Globus pallidus (tissue), 1 donor: ENCODE results near the gene CYFIP1.

Experiments used
- DNase-seq: peaks from one replicate; pipeline ENCODE4 v3.0.0-alpha.2; 2015; ENCODE audit warnings: low spot score

CYFIP1 gene

DNA sequence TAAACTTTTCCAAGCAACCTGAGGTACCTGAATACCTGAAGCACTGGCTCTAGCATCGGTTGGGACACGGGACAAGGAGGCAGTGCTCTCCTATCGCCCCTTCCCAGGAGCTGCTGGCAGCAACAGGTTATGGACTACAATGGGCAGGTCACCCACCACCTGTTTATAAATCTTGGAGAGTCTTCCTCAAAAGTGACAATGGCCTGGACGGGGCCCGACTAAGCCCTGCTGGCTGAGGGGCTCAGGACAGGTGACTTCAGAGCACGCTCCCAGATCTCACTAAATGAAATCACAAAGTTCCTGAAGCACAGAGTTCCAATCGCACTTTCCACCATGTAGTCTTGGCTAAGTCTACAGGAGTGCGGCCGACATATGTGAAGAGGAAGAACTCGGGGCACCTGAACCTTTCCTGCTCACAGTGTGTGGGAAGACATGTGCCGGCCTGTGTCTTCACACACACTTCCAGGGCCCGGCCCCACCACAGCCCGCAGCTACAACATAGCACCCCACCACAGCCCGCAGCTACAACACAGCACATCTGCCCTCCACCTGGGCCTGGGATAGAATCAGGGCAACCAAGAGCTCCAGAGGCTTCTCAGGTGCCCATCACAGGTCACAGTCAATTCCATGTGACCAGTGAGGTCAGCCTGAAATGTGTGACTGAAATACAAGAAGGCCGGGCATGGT lies 12.9 kb downstream of the CYFIP1 start:
- DNase-seq = no peak

DNA sequence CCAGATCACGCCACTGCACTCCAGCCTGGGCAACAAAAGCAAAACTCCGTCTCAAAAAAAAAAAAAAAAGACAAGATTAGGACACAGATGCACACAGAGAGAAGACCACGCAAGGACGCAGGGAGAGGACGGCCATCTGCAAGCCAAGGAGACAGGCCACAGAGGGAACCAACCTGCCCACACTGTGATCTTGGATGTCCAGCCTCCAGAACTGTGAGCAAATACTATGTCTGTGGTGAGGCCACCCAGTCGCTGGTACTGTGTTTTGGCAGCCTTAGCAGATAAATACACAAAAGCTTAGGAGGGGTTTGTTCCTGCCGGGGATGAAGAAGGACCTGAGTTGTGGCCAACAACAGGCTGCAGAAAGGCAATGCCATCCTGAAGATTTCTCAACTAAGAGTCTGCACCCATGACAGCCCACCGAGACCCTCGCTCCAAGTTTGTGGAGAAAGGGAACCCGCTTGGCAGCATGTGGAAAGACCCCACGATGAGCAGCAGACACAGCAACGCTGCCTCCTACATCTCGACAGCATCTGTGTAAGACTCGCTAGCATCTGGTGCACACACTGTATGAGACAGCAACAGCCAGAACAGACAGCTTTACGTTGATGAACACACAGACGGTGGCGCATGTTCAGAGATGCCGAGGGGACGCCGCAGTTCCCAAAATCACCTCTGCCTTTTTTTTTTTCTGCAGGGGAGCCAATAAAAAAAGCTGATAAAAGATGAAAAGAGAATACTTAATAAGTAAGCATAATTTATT lies 13.7 kb downstream of the CYFIP1 start:
- DNase-seq = no peak

DNA sequence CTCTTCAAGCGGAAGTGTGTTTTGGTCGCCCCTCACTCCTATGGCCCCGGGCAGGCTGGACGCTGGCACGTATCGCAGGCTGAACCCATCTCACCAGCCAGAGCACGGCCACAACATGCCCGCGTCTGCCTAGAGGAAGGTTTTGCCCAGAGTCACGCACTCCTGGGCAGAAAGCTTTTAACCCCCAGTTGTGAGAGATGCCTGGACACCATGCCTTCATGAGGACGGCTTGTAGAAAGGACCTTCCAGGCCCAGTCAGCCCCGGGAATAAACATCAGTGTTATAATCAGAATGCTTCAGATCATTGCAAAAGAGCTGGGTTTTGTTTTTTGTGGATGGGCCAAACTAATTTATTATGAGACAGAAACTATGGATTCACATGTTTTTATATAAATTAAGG lies 16.5 kb downstream of the CYFIP1 start:
- DNase-seq = no peak

DNA sequence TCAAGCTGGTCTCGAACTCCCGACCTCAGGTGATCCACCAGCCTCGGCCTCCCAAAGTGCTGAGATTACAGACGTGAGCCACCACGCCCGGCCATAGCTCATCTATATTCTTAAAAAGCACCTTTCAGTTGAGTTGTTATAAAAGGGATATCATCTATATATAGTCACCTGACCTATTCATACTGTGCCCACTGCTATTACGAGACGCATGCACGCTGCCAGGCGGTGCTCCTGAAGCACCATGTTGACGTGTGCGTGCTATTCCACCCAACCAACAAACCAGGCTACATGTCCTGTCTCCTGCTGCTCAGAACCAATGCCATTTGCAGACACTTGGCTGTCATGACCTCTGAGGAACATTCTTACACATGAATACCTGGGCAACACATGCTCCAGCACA lies 17.6 kb downstream of the CYFIP1 start:
- DNase-seq = no peak

DNA sequence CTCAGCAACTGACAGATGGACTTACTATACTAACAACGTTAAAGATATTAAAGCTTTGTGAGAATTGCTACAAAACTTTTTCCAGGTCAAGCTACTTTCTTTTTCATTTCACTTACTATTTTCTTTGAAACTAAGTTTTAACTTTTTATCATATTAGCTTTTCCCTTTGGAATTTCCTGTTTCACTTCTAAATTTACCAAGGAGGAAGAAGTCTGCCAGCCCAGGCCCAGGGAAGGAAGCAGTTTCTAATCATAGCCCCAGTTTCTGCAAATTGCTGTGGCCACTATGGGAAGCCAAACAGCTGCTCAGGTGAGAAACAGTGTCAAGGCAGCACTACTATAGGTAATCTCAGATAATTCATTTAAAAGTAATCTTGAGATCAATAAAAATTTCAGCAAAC lies 18.4 kb downstream of the CYFIP1 start:
- no peak for DNase-seq

DNA sequence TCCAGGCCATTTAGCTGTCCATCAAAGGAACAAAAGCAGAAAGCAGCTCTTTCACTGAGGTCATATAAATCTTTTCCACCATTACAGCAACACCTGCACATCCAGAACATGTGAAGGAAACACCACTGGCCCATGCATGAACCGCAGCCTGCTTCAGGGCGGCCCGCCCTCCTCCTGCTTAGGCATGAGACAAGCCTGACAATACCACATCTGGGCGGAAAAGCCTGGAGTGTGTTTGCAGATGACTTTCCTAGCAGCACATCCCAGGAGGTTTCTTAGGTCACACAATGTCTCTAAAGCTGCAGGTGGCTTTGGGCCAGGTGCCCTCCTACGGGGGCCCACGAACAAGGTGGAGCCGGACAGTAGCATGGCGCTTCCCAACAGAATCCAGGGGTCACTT lies 19.6 kb downstream of the CYFIP1 start:
- DNase-seq = no peak

DNA sequence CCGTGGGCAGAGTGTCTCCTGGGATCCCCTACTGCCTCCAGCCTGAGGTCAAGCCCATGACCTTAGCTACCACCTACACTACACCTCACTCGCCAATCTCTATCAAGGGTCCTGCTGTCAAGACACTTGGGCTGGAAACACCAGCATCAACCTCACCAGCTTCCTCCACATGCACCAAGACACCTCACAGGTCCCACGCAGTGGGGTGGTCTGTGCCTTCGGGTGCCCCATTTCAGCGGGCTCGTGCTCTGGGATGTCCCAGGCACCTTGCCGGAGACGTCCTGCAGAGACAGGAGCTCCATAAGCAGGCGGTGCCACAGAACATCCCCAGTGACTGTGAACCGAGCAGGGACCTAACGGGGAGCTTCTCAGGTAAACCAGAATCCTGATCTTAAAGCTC lies 20.0 kb downstream of the CYFIP1 start:
- no peak for DNase-seq

DNA sequence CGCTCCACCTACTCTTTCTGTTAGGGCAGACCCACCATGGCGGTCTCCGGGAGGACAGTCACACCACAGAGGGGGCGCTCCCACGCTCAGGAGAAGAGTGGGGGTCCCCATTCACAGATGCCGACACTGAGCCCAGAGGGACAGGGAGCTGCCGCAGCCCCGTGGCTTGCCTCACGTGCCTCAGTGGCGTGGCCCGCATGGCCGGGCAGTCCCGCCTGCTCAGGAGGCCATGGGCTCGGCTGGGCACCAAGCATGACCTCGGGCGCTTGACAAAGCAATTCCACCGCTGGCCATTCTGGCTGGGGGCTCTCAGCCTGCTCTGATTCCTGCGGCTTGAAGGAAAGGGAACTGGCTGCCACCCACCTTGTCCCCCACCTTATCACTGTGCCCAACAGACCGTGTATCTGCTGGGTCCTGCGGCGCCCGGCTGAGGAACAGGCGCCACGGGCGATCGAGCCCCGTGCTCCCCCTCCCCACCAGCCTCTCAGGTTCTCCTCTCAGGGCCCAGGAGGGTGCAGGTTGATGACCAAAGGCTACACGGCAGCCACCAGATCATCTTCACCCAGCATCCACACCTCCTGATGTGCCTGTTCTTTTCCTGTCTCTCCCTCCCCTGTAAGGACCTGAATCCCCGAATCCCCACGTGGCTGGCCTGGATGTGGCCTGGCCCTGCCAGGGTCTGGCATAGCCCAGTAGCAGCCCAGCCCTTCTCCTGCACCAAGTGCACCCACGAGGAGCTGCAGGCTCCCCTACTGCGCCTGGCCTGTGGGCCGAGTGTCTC lies 20.7 kb downstream of the CYFIP1 start:
- DNase-seq = no peak

DNA sequence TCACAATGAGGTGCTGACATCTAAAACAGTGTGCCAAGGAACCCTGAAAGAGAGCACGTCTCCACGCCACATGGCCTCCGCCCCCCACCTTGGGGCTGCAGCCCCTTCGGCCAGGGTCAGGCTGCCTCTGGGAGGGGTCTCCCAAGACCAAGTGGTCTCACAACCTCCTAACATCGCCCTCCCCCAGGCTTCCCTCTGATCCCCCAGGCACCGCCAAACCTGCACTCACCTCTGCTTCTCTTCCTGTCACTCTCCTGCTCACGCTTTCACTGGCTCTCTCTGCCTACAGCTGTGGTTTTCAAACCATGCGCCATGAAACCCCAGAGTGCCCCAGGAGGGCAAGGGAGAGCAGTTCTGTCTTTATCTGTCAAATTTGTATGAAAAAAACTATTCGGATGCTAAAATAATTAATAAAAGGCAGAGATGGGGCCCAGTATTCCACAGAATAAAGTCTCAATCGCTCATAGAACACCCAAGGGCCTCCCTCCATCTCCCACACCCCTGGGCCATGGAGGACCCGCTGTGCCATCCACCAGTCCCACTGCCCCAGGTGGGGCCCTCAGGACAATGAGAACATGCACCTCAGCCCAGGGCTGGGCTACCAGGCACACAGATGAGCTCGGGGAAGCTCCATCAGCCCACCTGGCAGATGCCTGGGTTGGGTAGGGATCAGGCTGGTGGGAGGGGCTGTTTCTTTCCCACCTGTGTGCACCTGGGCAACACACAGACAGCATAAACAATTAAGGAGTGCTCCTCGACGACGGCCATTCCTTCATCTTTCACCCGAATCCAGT lies 21.5 kb downstream of the CYFIP1 start:
- no peak for DNase-seq

DNA sequence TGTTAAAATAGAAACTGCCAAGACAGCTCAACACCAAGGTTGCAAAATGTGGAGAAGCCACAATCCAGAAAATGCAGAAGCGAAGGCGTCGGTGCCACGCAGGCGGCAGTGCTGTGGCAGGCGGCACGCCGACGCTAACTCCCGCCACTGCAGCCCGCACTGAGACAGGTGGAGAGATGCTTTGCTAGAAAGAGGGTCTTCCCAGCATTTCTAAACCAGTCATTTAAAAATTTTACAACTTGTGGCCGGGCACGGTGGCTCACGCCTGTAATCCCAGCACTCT lies 23.2 kb downstream of the CYFIP1 start:
- no peak for DNase-seq

DNA sequence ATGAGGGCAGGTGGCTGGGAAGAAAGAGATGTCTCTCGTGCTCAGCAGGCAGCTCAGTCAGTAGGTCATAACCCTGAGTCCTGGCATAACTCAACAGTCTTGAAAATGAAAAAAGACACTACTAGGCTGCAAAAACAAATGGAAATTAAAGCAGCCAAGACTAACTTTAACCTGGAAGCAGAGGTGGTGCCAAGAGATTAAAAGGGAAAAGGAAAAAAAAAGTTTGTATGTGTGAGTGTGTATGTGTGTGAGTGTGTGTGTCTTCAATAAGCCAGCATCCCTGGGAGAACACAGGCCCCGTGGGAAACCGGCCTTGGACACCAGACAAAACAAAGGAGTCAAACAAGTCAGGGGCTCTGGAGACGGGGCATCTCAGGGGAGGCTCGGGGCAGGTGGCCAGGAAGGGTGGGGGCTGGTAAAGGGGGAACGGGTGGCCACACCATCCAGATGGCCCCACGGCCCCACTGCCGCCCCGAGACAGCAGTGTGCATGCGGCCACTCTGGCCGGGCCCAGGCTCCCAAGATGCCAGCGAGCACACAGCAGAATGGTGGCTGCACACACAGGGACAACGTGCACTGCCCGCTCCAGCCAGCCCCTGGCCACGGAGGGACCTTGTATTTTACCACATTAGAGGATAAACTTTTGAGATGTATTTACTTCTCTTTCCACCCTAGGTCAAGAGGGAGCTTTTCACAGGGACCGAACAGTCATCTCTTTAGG lies 23.8 kb downstream of the CYFIP1 start:
- DNase-seq = peak; percentile 50

DNA sequence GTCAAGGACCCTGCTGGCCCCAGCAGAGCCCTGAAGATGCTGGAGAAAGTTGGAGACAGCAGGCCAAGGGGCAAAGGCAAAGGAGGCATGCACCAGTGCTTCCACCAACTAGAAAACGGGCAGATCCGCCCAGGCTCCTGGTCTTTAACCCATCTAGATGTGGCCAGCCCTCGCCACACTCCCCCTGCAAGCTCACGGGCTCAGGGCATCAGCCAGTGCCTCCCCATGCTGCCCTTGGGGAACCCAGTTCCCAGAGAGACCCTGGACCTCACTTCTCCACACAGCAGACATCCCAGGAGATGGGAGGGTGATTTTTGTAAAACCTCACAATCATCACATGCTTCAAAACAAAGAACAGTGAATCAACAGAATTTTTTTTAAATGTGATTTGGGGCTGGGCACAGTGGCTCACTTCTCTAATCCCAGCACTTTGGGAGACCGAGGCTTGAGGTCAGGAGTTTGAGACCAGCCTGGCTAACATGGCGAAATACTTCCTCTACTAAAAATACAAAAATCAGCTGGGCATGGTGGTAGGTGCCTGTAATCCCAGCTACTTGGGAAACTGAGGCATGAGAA lies 24.5 kb downstream of the CYFIP1 start:
- DNase-seq = no peak

DNA sequence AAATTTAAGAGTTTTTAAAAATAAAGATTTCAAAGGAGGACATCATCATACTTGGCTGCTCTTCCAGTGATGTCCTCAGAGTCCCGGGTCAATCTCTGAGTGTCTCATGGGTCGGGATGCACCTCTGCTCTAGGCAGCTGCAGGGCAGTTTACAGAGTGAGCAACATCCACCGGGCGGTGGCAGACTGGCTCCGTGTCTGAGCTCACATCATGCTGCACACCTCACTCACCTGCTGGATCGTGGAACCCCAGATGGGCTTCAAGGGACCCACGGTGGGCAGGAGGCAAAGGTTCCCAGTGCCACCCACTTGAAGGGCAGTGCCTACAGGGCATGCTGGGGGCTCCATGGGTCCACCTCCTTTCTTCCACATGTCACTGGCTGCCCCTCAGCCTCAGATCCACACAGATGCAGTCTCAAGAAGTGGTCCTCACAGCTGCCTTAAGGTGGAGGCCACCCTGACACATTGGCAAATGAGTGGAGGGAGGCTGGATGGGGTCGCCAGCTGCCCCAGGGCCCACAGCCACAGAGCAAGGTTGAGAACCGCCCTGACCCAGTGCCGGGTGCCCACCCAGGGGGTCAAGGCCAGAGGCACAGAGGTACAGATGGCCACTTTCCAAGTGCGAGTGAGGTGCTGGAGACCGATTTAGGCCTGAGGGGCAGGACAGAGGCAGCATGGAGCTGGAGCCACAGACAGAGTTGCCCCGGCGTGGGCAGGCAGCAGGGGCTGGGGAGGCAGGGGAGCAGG lies 25.2 kb downstream of the CYFIP1 start:
- DNase-seq = no peak

DNA sequence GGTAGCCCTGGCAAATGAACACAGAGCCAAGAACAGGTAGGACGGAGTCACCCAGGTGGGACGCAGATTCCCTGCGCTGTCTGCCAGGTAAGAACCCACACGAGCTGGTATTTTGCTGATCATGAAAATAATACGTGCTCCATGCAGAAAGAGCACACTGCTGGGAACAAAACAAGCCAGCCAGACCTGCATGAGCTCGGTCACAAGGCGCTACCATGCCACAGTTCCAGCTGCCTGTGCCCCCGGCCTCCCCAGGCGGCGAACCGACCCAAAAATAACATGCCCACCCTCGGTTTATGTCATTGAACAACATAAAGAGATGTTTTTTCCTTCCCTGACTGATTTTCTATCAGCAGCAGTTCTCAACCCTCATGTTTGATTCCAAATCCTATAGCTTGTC lies 25.8 kb downstream of the CYFIP1 start:
- no peak for DNase-seq

DNA sequence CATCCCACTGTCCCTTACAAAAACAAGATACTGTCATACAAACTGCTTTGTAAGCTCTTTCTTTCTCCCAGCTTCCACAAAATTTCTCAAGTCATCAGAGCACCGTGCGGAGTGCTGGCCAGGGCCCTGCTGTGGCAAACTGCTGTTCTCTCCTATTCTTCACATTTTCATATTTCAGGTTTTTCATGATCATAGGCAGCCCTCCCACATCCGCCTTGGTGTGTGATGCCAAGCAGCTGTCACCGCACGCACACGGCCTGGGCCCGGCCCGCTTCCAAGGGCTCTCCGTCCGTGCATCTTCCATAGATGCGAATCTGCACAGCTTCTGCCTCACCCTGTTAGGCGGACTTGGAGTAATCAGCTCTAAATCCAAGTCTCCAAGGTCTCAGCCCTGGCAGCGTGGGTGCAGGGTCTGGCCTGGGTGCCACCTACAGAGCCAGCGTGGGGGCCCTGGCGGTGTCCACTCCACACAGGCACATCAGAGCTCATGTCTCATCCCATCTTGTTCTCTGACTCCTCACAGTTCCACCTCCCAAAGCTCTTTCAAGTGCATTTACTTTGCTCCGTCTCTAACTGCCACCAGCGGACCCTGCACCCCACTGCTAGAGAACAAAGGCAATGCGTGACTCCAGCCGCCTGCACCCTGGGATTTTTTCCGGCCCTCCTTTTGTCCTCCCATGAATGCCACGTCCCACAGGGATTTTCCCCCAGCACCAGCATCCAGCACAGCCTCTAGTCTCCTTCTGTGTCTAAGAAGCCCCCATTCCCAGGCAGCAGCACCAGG lies 27.2 kb downstream of the CYFIP1 start:
- DNase-seq = no peak

DNA sequence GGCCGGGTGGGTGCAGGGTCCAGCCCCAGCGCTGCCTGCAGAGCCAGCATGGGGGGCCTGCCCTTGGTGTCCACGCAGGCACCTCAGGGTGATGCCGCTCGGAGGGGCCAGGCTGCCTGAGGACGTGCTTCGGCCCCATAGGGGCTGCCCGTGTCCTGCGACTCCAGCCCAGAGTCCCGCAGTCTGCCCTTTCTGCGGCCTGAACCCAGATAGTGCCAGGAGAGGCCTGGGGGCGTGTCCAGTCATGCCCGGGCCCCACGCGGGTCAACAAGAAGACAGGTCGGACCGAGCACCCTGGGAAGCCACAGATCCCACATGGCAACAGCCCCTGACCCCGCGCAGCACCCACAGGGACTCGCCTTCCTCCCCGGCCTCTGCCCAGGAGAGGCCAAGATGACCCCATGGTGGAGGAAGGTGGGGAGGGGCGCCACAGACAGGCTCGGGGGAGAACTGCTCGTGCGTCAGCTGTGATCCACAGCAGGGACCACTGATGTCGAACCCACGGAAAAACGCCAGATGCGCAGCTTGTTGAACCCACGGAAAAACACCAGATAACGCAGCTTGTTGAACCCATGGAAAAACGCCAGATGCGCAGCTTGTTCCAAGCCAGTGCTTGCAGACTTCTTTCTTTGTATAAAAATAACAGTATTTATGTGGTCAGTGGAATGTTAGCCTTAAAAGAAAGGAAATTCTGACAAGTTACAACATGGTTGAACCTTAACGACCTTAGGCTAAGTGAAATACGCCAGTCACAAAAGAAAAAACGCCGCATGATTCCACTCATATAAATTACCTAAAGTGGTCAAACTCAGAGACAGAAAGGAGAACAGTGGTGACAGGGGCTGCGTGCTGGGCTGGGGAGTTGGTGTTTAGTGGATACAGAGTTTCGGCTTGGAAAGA lies 28.5 kb downstream of the CYFIP1 start:
- no peak for DNase-seq

DNA sequence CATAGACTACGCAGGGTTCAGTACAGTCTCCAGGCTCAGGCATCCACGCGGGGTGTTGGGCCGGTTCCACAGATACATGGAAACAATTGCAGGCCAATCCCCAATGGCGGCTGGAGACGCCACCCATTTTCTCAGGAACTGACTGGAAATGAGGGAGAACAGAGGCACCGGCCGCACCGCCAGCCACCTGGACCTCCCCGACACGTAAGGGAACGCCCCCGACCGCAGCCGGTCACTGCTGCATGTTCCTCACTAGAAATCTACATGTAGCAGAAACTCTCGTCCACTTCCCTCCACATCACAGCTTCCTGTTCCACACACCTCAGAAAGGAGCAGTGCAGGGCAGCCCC lies 29.2 kb downstream of the CYFIP1 start:
- DNase-seq = no peak

DNA sequence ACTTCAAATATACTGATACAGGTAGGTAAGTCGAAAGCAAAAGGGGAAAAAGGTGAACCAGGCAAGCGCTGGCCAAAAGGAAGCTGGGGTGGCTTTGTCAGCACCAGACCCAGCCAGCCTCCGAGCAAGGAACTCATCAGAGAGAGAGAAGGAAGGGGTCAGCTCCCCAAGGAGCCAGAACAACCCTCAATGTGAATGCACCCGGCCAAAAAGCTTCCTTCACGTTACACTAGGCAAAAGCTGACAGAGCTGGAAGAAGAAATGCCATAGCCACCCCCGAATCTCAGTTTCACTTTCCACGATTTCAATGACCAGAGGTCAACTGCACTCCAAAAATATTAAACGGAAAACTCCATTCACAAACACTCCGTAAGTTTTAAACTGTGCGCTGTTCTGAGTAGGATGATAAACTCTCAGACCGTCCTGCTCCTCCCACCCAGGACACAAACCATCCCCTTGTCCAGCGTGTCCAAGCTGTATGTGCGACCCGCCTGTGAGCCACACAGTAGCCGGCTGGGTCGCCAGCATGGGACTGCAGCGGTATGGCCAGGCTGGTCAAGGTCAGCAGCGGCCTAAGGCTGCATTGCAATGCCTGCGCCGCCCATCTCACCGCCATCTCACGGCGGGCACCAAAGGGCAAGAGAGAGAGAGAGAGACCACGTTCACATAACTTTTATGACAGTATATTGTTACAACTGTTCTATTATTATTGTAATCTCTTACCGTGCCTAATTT lies 29.7 kb downstream of the CYFIP1 start:
- no peak for DNase-seq
